Suppressor macrophage treated with lipopolysaccharide for 1 hour (primary cell): Measurements from ENCODE around the gene ACSL5.
A peak's percentile ranks its signal among the peaks of the same experiment; 100 is the strongest.
"Not testable (repeated sequence)": the region's sequence is repeated elsewhere in the genome, so short reads cannot be mapped to it uniquely, and the experiment has no call there.

Source experiments
- DNase-seq, 3 donors: peaks; one replicate each; pipeline ENCODE4 v3.0.0-alpha.2; 2020 to 2022

Gene ACSL5

GRCh38 chr10:112351146-112351545 is 22.8 kb upstream of the ACSL5 start:
- no peak for DNase-seq

GRCh38 chr10:112352044-112352443 is 21.9 kb upstream of the ACSL5 start:
- DNase-seq: no peak

- DNase-seq: no peak
Observed at GRCh38 chr10:112353046-112353445, 20.9 kb upstream of the ACSL5 start.

- no peak for DNase-seq
Observed at GRCh38 chr10:112356686-112357085, 17.2 kb upstream of the ACSL5 start.

GRCh38 chr10:112359606-112360307 is 14.2 kb upstream of the ACSL5 start:
- no peak for DNase-seq

GRCh38 chr10:112360308-112361270 is 13.3 kb upstream of the ACSL5 start:
- DNase-seq: no peak

- DNase-seq: no peak
Observed at GRCh38 chr10:112361951-112362751, 11.8 kb upstream of the ACSL5 start.

- DNase-seq: no peak
Observed at GRCh38 chr10:112362833-112363232, 11.1 kb upstream of the ACSL5 start.

GRCh38 chr10:112363696-112364688 is 9.9 kb upstream of the ACSL5 start:
- DNase-seq: no peak

- DNase-seq: no peak
Observed at GRCh38 chr10:112365014-112365432, 8.9 kb upstream of the ACSL5 start.

GRCh38 chr10:112365451-112365850 is 8.5 kb upstream of the ACSL5 start:
- DNase-seq: no peak

GRCh38 chr10:112366992-112367391 is 6.9 kb upstream of the ACSL5 start:
- DNase-seq: no peak

- no peak for DNase-seq
Observed at GRCh38 chr10:112367516-112367915, 6.4 kb upstream of the ACSL5 start.

- DNase-seq: no peak
Observed at GRCh38 chr10:112369495-112370423, 4.2 kb upstream of the ACSL5 start.

- no peak for DNase-seq
Observed at GRCh38 chr10:112370424-112370819, 3.5 kb upstream of the ACSL5 start.

- DNase-seq: not testable (repeated sequence)
Observed at GRCh38 chr10:112371326-112371725, 2.6 kb upstream of the ACSL5 start.

- DNase-seq: not testable (repeated sequence)
Observed at GRCh38 chr10:112372182-112372810, 1.6 kb upstream of the ACSL5 start.

GRCh38 chr10:112374724-112375541 is 1.0 kb downstream of the ACSL5 start:
- peak; percentile 67 to 71 (median 71) for DNase-seq

- peak; percentile 81 to 90 (median 82) for DNase-seq
Observed at GRCh38 chr10:112375721-112376395, 1.9 kb downstream of the ACSL5 start.
